ENCODE data around the gene RBFA. TPM values are rescaled to one million over a fixed set of nuclear protein-coding genes. Genes with fewer than 3 reads are reported as not detected.

Gene RBFA
- total and polyA plus RNA-seq, 2 of the 13 experiments (the other 11 are each of a cell fraction or from before 2014, with no cell fraction given), result 29.7 to 42.4 TPM

DNA sequence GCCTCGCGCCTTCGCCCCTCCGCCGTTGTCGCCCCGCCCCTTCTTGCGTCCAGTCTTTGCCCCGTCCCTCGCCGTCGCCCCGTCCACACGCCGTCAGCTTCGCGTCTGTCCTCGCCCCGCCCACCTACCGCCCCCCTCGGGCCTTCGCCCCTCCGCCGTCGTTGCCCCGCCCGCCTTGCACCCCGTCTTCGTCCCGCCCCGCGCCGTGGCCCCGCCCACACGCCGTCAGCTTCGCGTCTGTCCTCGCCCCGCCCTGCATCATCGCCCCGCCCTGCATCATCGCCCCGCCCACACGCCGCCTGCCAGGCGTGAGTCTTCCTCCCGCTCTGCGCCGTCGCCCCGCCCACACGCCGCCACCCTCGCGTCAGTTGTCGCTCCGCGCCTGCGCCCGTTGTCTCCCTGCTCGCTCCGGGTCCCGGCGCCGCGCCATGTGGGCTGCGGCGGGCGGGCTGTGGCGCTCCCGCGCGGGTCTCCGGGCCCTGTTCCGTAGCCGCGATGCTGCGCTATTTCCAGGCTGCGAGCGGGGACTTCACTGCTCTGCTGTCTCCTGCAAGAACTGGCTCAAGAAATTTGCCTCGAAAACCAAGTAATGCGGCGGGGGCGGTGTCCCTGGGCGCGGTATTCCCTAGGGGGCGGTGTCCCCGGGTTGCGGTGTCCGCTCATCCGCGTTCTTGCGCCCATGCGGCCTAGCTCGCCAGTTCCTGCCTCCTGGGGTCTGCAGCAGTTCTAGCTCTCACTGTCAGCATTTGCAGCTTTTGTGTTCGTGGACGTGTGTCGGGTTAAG is at the start of gene RBFA (continued):
- TF ChIP-seq KDM4B (CRISPR knock-in tag; IDR thresholded peaks at IDR 0.05) (peak; percentile 60; the same call in 1 of the 2 replicates), ZFYVE20 (CRISPR knock-in tag; IDR thresholded peaks at IDR 0.05; ENCODE audit: borderline replicate concordance, low read depth) (no peak), REL (CRISPR knock-in tag; conservative IDR thresholded peaks at IDR 0.05) (0 out of 2 replicates have a peak, but pooled peaks have one; percentile 56), SIX4 (CRISPR knock-in tag; IDR thresholded peaks at IDR 0.05) (no peak), ZNF430 (CRISPR knock-in tag; IDR thresholded peaks at IDR 0.05) (peak; percentile 97), MTA3 (CRISPR knock-in tag; IDR thresholded peaks at IDR 0.05) (no peak), ATF1 (CRISPR knock-in tag; IDR thresholded peaks at IDR 0.05) (no peak), ETV6 (CRISPR knock-in tag; conservative IDR thresholded peaks at IDR 0.05) (no peak), ZNF549 (CRISPR knock-in tag; IDR thresholded peaks at IDR 0.05) (no peak), MAZ (IDR thresholded peaks at IDR 0.05; ENCODE audit: borderline replicate concordance, low read depth, low read length) (peak; percentile 7; the same call in 1 of the 2 replicates), MAZ (CRISPR knock-in tag; IDR thresholded peaks at IDR 0.05; ENCODE audit: low read depth) (peak; percentile 53), KAT2B (IDR thresholded peaks at IDR 0.05; ENCODE audit: borderline replicate concordance, low read depth, low read length) (no peak), U2AF2 (IDR thresholded peaks at IDR 0.05; ENCODE audit: low read depth, low read length) (no peak), HHEX (CRISPR knock-in tag; IDR thresholded peaks at IDR 0.05) (no peak), ZNF775 (CRISPR knock-in tag; IDR thresholded peaks at IDR 0.05; ENCODE audit: borderline replicate concordance) (no peak), RFX1 (IDR thresholded peaks at IDR 0.05) (no peak), SRSF1 (optimal IDR thresholded peaks at IDR 0.05; ENCODE audit: low read depth, low read length) (no peak), NBN (conservative IDR thresholded peaks at IDR 0.05) (no peak), HNRNPUL1 (IDR thresholded peaks at IDR 0.05; ENCODE audit: low read depth, low read length) (no peak), ZNF101 (CRISPR knock-in tag; IDR thresholded peaks at IDR 0.05; ENCODE audit: borderline replicate concordance, low read depth) (no peak)
- TF ChIP-seq, protein P1, sequence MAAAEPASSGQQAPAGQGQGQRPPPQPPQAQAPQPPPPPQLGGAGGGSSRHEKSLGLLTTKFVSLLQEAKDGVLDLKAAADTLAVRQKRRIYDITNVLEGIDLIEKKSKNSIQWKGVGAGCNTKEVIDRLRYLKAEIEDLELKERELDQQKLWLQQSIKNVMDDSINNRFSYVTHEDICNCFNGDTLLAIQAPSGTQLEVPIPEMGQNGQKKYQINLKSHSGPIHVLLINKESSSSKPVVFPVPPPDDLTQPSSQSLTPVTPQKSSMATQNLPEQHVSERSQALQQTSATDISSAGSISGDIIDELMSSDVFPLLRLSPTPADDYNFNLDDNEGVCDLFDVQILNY (CRISPR knock-in tag; conservative IDR thresholded peaks at IDR 0.05), result peak; percentile 70
- TF ChIP-seq, protein P2, sequence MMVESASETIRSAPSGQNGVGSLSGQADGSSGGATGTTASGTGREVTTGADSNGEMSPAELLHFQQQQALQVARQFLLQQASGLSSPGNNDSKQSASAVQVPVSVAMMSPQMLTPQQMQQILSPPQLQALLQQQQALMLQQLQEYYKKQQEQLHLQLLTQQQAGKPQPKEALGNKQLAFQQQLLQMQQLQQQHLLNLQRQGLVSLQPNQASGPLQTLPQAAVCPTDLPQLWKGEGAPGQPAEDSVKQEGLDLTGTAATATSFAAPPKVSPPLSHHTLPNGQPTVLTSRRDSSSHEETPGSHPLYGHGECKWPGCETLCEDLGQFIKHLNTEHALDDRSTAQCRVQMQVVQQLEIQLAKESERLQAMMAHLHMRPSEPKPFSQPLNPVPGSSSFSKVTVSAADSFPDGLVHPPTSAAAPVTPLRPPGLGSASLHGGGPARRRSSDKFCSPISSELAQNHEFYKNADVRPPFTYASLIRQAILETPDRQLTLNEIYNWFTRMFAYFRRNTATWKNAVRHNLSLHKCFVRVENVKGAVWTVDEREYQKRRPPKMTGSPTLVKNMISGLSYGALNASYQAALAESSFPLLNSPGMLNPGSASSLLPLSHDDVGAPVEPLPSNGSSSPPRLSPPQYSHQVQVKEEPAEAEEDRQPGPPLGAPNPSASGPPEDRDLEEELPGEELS (CRISPR knock-in tag; IDR thresholded peaks at IDR 0.05), result no peak; the same call in 1 of the 2 replicates
- TF ChIP-seq, protein P3, sequence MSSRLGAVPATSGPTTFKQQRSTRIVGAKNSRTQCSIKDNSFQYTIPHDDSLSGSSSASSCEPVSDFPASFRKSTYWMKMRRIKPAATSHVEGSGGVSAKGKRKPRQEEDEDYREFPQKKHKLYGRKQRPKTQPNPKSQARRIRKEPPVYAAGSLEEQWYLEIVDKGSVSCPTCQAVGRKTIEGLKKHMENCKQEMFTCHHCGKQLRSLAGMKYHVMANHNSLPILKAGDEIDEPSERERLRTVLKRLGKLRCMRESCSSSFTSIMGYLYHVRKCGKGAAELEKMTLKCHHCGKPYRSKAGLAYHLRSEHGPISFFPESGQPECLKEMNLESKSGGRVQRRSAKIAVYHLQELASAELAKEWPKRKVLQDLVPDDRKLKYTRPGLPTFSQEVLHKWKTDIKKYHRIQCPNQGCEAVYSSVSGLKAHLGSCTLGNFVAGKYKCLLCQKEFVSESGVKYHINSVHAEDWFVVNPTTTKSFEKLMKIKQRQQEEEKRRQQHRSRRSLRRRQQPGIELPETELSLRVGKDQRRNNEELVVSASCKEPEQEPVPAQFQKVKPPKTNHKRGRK (CRISPR knock-in tag; IDR thresholded peaks at IDR 0.05), result no peak
- TF ChIP-seq, protein P4, sequence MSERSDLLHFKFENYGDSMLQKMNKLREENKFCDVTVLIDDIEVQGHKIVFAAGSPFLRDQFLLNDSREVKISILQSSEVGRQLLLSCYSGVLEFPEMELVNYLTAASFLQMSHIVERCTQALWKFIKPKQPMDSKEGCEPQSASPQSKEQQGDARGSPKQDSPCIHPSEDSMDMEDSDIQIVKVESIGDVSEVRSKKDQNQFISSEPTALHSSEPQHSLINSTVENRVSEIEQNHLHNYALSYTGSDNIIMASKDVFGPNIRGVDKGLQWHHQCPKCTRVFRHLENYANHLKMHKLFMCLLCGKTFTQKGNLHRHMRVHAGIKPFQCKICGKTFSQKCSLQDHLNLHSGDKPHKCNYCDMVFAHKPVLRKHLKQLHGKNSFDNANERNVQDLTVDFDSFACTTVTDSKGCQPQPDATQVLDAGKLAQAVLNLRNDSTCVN (CRISPR knock-in tag; IDR thresholded peaks at IDR 0.05; ENCODE audit: borderline replicate concordance), result 0 out of 2 replicates have a peak, but pooled peaks have one; percentile 26

All from HepG2 (cell line).